HG03025 (cell line): ENCODE measurements around the gene NCMAP.
"Not testable (repeated sequence)": the region's sequence is repeated elsewhere in the genome, so short reads cannot be mapped to it uniquely, and the experiment has no call there.

Experiments used
- ATAC-seq: cut with Tn5 transposase; IDR thresholded peaks from one replicate; pipeline ENCODE4 v1.9.1; 2021; ENCODE audit warnings: mild to moderate bottlenecking, moderate library complexity; ENCODE audit not compliant: unreplicated experiment, low FRiP score

Gene NCMAP

GRCh38 chr1:24540906-24541710, 14.8 kb upstream of the NCMAP start:
- ATAC-seq: no peak

DNA sequence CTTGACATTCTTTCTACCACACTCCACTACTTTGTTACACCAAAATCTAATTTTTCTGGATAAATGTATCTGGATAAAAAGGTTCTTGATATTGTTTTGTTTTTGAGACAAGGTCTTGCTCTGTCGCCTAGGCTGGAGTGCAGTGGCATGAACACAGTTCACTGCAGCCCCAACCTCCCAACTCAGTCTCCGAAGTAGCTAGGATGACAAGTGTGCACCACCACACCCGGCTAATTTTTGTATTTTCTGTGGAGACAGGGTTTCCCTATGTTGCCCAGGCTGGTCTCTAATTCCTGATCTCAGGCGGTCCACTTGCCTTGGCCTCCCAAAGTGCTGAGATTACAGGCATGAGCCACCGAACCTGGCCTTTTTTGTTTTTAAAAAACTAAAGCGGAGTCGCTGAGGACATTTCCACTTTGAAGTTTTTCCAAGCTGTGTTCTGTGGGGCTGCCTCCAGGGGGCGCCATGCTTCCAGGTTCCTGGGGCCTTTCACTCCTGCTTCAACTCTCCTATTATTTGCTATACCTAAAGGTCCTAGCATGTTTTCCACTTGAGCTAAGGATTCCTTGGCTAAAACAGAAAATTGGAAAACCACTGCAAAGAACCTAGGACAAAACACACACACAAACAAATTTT, 14.1 kb upstream of the NCMAP start:
- ATAC-seq: no peak

- no peak for ATAC-seq
Observed at GRCh38 chr1:24544239-24544638, 11.6 kb upstream of the NCMAP start.

DNA sequence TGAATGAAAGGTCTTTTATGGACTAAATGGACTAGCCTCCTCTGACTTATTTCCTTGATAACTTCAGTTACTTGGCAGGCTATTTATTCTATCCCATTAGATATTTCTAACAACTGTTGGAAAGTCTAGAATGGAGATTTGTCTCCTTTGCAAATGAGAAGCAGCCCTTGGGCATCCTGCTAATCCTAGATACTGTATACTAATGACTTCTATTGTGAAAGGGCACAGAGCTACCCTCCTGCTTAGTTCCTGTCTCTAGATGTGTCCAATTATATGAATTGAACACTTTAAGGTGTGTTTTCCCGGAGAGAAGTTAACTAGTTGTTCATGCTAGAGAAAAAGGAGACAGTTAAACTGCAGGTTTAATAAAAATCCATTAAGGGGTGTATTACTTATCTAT, 10.2 kb upstream of the NCMAP start:
- ATAC-seq: no peak

GRCh38 chr1:24547195-24547594, 8.7 kb upstream of the NCMAP start:
- ATAC-seq: no peak

DNA sequence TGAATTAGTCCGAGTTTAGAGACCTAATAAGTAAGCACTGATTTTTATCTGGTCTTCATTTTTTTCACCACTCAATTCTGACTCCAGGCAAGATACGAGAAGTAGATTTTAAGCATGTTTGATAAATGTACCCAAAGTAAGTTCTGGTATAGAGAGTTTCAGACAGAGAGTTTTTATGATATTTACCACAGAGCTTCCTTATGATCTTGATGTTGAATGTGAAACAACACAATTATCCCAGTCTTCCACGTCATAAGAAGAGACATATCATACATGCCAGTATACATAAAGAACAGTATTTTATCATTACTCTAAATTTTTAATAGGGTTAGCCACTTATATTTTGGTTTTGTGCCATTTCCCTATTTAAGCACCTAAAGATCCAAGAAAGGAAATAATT, 7.8 kb upstream of the NCMAP start:
- no peak for ATAC-seq

- not testable (repeated sequence) for ATAC-seq
Observed at GRCh38 chr1:24549210-24549609, 6.7 kb upstream of the NCMAP start.

- no peak for ATAC-seq
Observed at GRCh38 chr1:24551290-24551959, 4.5 kb upstream of the NCMAP start.

GRCh38 chr1:24551960-24552571, 3.8 kb upstream of the NCMAP start:
- no peak for ATAC-seq

GRCh38 chr1:24553931-24554330, 2.0 kb upstream of the NCMAP start:
- ATAC-seq: no peak

DNA sequence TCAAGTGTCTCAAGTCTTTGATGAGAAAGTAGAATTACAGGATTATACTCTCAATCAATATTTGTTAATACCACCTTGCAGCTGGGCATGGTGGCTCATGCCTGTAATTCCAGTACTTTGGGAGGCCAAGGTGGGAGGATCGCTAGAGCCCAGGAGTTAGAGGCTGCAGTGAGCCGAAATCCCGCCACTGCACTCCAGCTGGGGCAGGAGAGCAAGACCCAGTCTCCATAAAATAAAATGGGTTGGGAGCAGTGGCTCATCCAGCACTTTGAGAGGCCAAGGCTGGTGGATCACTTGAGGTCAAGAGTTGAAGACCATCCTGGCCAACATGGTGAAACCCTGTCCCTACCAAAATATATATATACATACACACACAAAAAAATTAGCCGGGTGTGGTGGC, 1.2 kb upstream of the NCMAP start:
- no peak for ATAC-seq

DNA sequence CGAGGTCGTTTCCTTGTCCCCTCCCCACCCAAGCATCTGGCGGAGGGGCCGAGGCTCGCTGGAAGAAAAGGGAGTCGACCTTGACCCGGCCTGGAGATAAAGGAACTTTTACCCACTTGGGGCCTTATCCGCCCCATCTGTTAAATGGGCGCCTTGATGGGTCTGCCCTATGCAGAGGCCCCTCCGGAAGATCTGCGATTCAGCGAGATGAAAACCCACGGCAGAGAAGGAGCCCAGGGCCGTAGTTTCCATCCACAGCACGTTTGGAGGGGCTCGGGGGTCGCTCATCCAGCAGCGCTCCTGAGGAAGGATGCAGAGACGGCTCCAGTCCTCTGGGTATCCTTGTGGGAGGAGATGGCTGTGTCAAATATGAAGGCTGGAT, 518 bp downstream of the NCMAP start:
- ATAC-seq: no peak

GRCh38 chr1:24557220-24557619, 1.3 kb downstream of the NCMAP start:
- no peak for ATAC-seq

DNA sequence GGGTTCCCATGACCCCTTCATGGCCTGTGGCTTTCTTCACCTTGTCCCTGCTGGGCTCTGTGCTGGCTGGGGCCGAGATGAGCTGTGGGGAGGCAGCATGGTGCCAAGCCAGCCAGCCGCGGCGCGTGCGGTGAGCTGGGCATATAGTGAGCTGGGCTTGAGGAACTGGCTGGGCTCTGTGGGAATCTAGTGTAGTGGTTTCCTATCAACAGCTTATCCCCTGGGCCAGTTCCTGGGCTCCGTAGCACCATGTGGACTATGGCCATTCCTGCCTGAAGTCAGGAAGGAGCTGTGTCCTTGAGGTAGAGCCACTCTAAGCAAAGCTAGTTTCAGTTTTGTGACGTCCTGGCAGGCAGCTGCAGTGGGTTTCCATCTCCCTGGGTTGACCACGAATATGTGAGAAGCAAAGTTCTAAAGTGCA, 1.8 kb downstream of the NCMAP start:
- no peak for ATAC-seq

GRCh38 chr1:24558455-24558854, 2.6 kb downstream of the NCMAP start:
- ATAC-seq: no peak

- ATAC-seq: no peak
Observed at GRCh38 chr1:24558902-24559791, 3.3 kb downstream of the NCMAP start.

- no peak for ATAC-seq
Observed at GRCh38 chr1:24560361-24560760, 4.5 kb downstream of the NCMAP start.

DNA sequence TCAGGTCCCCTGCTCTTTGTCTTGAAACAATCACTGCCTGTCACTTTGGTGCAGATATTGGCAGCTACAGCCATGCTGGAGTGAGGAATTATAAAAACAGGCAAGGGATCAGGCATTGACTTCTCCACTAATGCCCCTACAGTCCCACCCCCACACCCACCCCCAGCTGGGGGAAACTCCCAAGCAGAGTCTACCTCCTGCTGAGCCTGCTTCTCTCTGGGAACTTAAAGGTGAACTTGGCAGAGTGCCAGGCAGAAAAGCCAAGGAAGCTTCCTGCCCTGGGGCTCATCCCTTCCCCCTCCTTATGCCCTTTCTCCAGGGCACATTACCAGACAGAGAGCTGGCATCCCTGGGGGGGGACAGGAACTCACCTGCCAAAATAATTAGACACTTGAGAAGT, 6.7 kb downstream of the NCMAP start:
- ATAC-seq: no peak

DNA sequence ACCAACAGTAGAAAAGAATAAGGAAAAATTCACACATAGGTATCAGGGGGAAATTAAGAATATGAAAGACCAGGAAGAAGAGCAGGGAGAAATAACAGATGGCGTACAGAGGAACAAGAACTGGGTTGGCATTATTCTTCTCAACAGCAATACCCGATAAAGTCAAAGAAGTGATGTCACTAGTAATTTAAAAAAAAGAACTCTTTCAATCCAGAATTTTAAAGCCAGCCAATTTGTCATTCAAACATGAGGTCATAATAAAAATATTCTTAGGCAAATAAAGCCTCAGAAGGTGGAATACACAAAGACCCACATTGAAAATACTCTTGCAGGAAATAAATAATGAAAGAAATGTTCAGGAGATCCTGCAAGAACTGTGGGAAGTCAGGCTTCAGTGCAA, 8.8 kb downstream of the NCMAP start:
- no peak for ATAC-seq

- ATAC-seq: no peak
Observed at GRCh38 chr1:24566236-24566867, 10.5 kb downstream of the NCMAP start.
